Right lobe of liver (tissue), 4 donors: ENCODE data around the gene ATP6V1G1.

Experiments used
- CTCF ChIP-seq, 4 donors: fragments of 200-600 bp in 3 of 4; fragments of 450-650 bp in 1 of 4; IDR thresholded peaks; one replicate each; pipeline versions ENCODE4 v1.5.1 to v1.8.0; 2016 to 2022; ENCODE audit warnings: antibody characterized with exemption in 4 of 4, mild to moderate bottlenecking in 2 of 4
- POLR2A ChIP-seq: fragments of 450-650 bp; IDR thresholded peaks from one replicate; pipeline ENCODE4 v1.6.1; 2017; ENCODE audit warnings: antibody characterized with exemption, mild to moderate bottlenecking
- donor health status: DM: no; HTN: no; CAD: no.
- donor health status: DM: no; HTN: no; CAD: no.
- donor health status: DM: no; HTN: yes; CAD: no.

GRCh38 chr9:114594136-114594535, 6.6 kb downstream of the ATP6V1G1 start:
- TF ChIP-seq POLR2A (no peak), CTCF (IDR thresholded peaks at IDR 0.05) (no peak)
